Common myeloid progenitor, CD34-positive (primary cell): ENCODE data around the gene PIM2.

Experiments
- CTCF ChIA-PET: fragments of 350-600 bp; sonication (Branson Sonifier 250); formaldehyde crosslinking; loops from one replicate; lab custom pipeline; 2021; ENCODE audit warnings: antibody characterized with exemption; lab: Charles Lee
- POLR2A ChIA-PET: fragments of 350-600 bp; sonication (Branson Sonifier 250); formaldehyde crosslinking; loops from one replicate; lab custom pipeline; 2021; ENCODE audit warnings: antibody characterized with exemption; lab: Charles Lee
- DNase-seq, 3 donors: peaks; one replicate each; pipeline versions ENCODE4 v3.0.0 to v3.0.0-alpha.2; 2013
- H3K27ac ChIP-seq, 2 experiments: 1 replicate in 1 of 2; 2 replicates in 1 of 2; pipeline ENCODE4 v1.7.0; 2013; ENCODE audit warnings: inconsistent platforms in 2 of 2, low read length in 2 of 2, mild to moderate bottlenecking in 2 of 2, low read depth in 1 of 2, moderate library complexity in 1 of 2; ENCODE audit not compliant: severe bottlenecking in 2 of 2, insufficient read depth in 1 of 2, poor library complexity in 1 of 2
- H3K27me3 ChIP-seq, 5 experiments: replicated peaks in 2 of 5; 1 replicate in 3 of 5; 2 replicates in 2 of 5; pipeline versions ENCODE4 v1.6.1 to v1.7.0; 2013; ENCODE audit warnings: low read length in 4 of 5, mild to moderate bottlenecking in 2 of 5, moderate library complexity in 2 of 5, inconsistent platforms in 1 of 5; ENCODE audit not compliant: insufficient read depth in 5 of 5, control insufficient read depth in 4 of 5
- H3K36me3 ChIP-seq, 4 experiments: 1 replicate in 2 of 4; 2 replicates in 2 of 4; pipeline versions ENCODE4 v1.6.1 to v1.7.0; 2013; ENCODE audit warnings: low read length in 3 of 4, control low read depth in 1 of 4, mild to moderate bottlenecking in 1 of 4; ENCODE audit not compliant: control insufficient read depth in 4 of 4, insufficient read depth in 4 of 4
- H3K4me1 ChIP-seq, 4 experiments: 1 replicate in 3 of 4; 2 replicates in 1 of 4; pipeline versions ENCODE4 v1.6.1 to v1.7.1; 2013; ENCODE audit warnings: low read length in 3 of 4, mild to moderate bottlenecking in 3 of 4, control low read depth in 1 of 4, inconsistent platforms in 1 of 4, moderate library complexity in 1 of 4; ENCODE audit not compliant: control insufficient read depth in 4 of 4, insufficient read depth in 4 of 4; ENCODE audit errors: control extremely low read depth in 1 of 4
- H3K4me3 ChIP-seq, 7 experiments: 1 replicate in 4 of 7; 2 replicates in 3 of 7; pipeline versions ENCODE4 v1.5.1 to v1.7.0; 2013; ENCODE audit warnings: mild to moderate bottlenecking in 7 of 7, low read length in 6 of 7, moderate library complexity in 6 of 7, inconsistent platforms in 2 of 7, low read depth in 2 of 7, control low read depth in 1 of 7; ENCODE audit not compliant: insufficient read depth in 4 of 7, control insufficient read depth in 1 of 7; ENCODE audit errors: extremely low read depth in 1 of 7
- H3K9me3 ChIP-seq, 5 experiments: 1 replicate in 4 of 5; 2 replicates in 1 of 5; pipeline versions ENCODE4 v1.6.1 to v1.7.1; 2013; ENCODE audit warnings: low read length in 4 of 5, mild to moderate bottlenecking in 2 of 5, inconsistent platforms in 1 of 5, low read depth in 1 of 5, moderate library complexity in 1 of 5; ENCODE audit not compliant: control insufficient read depth in 4 of 5, insufficient read depth in 2 of 5; ENCODE audit errors: control extremely low read depth in 1 of 5
- WGBS: methylation state at CpG from one replicate; pipeline ENCODE4 v1.1.5; 2013; ENCODE audit not compliant: insufficient coverage; 5-methylcytosine and 5-hydroxymethylcytosine counted together

Gene PIM2

GRCh38 chrX:48897157-48897624 lies 21.6 kb downstream of the PIM2 start:
- ChIA-PET CTCF (interaction anchor here (0.6 to 1.7 kb wide), 4 partner anchors 11 to 49 kb away, joined by 3 to 5 read pairs (median 3); no protein-coding TSS in a partner anchor), POLR2A (interaction anchor here (0.6 to 2.5 kb wide), 8 partner anchors 9 to 269 kb away, joined by 3 to 12 read pairs (median 4); partner anchors contain the start of genes OTUD5 and SLC35A2)
- H3K9me3 ChIP-seq: peaks cover 0 to 4% (median 0%) of the 10 kb centered on the region in 5 experiments
- peaks cover 0 to 38% (median 19%) of the 10 kb centered on the region in 4 experiments for H3K36me3 ChIP-seq
- H3K4me3 ChIP-seq: peak overlapping the region; percentile 59 to 83 (median 77)
- H3K4me1 ChIP-seq: peaks cover 0 to 17% (median 12%) of the 10 kb centered on the region in 4 experiments
- H3K27me3 ChIP-seq: no peaks in the 10 kb centered on the region
- WGBS: 43% methylated on average over 36 of the region's 38 CpGs
- DNase-seq: peak; percentile 73 to 86 (median 84)
- peak overlapping the region; percentile 88 to 94 for H3K27ac ChIP-seq

- ChIA-PET CTCF (interaction anchor here (0.6 to 1.7 kb wide), 5 partner anchors 10 to 1353 kb away, joined by 3 to 5 read pairs (median 3); no protein-coding TSS in a partner anchor), POLR2A (interaction anchor here (0.6 to 2.5 kb wide), 2 partner anchors 15 to 268 kb away, joined by 4 to 12 read pairs; partner anchors contain the start of gene SLC35A2)
- peak overlapping the region in 6 of 7 experiments; percentile 59 to 83 (median 78) for H3K4me3 ChIP-seq
- H3K36me3 ChIP-seq: peaks cover 0 to 32% (median 16%) of the 10 kb centered on the region in 4 experiments
- H3K9me3 ChIP-seq: peaks cover 0 to 4% (median 0%) of the 10 kb centered on the region in 5 experiments
- H3K27me3 ChIP-seq: no peaks in the 10 kb centered on the region
- peak overlapping the region; percentile 88 to 94 for H3K27ac ChIP-seq
- DNase-seq: no peak
- H3K4me1 ChIP-seq: peaks cover 0 to 23% (median 15%) of the 10 kb centered on the region in 4 experiments
- 71% methylated on average over 6 of the region's 9 CpGs for whole genome bisulfite sequencing
Measured at GRCh38 chrX:48896611-48897011, 22.2 kb downstream of the PIM2 start.

- ChIA-PET CTCF (interaction anchor here (1.4 kb wide), 1 partner anchor 58 kb away, joined by 3 read pairs; no protein-coding TSS in a partner anchor), POLR2A (no interaction called here)
- Histone ChIP-seq H3K36me3 (peaks cover 0 to 24% (median 12%) of the 10 kb centered on the region in 4 experiments), H3K9me3 (peaks cover 0 to 4% (median 0%) of the 10 kb centered on the region in 5 experiments), H3K27ac (no peak overlapping the region), H3K27me3 (no peaks in the 10 kb centered on the region), H3K4me1 (peaks cover 0 to 24% (median 17%) of the 10 kb centered on the region in 4 experiments), H3K4me3 (no peak overlapping the region)
- DNase-seq: no peak
- 54% methylated on average over 2 of the region's 6 CpGs for WGBS
Measured at GRCh38 chrX:48894891-48895290, 23.9 kb downstream of the PIM2 start.

DNA sequence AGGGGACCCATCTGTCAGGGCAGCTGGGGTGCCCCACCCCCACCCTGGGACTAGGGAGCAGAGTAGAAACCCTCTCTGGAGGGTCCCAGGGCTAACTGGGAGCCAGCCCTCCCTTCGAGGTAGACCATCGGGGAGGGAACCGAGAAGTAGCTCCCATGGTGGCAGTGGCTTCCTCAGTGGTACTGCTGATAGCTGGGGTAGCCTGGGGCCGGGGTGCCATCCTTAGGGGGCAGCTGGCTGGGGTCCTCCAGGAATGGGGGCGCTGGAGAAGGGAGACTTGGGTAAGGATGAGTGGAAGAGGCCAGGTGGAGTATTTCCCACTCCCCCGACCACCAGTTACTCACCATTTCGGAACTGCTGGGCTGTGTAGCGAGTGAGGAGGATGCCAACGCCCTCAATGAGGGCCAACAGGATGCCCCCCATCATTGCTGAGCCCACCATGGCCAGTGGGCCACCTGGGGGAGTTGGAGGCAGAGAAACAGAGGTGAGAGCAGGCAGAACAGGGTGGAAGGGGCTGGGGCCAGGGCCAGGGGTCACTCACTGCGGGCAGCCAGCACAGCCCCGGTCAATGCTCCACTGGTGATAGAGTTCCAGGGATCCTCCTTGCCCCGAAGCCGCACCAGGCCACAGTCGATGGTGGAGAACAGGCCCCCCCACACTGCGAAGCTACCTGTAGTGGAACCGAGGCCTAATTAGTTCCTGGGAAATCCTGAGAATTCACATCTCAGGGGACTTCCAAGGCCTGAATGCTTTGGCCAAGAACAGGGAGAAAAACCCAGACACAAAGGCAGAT lies 25.1 kb downstream of the PIM2 start:
- POLR2A ChIA-PET: no interaction called here
- no peak for DNase-seq
- Histone ChIP-seq H3K36me3 (peaks cover 0 to 21% (median 12%) of the 10 kb centered on the region in 4 experiments), H3K27me3 (no peaks in the 10 kb centered on the region), H3K4me1 (peaks cover 0 to 19% (median 15%) of the 10 kb centered on the region in 4 experiments), H3K4me3 (no peak overlapping the region), H3K9me3 (peaks cover 0 to 4% (median 0%) of the 10 kb centered on the region in 5 experiments), H3K27ac (no peak overlapping the region)
- WGBS: 84% methylated on average over 14 of the region's 16 CpGs
- CTCF ChIA-PET: interaction anchor here (0.6 to 1.4 kb wide), 3 partner anchors 13 to 132 kb away, joined by 3 to 5 read pairs (median 3); partner anchors contain the start of gene GLOD5

DNA sequence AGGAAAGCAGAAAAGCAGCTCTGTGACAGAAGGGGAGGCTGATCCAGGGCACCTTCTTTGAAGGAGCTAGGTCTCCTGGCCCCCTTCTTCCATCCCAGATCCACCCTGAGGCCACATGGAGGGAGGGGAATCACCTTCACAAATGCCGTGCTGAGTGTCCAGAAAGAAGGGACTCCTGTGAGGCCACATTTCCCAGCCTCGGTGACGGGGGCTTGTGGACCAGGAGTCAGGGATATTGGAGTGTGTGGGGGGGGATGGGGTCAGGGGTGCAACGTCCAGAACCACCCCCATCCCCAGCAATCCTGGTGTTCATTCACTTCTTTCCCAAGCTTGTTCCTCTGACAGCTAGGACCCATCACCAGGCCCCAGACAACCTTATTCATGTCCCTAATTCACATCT lies 25.9 kb downstream of the PIM2 start:
- CTCF ChIA-PET: interaction anchor here (0.6 to 2.3 kb wide), 4 partner anchors 14 to 131 kb away, joined by 3 to 7 read pairs (median 4); partner anchors contain the start of gene GLOD5
- Histone ChIP-seq H3K4me3 (no peak overlapping the region), H3K27me3 (no peaks in the 10 kb centered on the region), H3K9me3 (peaks cover 0 to 4% (median 0%) of the 10 kb centered on the region in 5 experiments), H3K36me3 (peaks cover 0 to 21% (median 12%) of the 10 kb centered on the region in 4 experiments), H3K4me1 (peaks cover 0 to 15% (median 9%) of the 10 kb centered on the region in 4 experiments), H3K27ac (no peak overlapping the region)
- POLR2A ChIA-PET: interaction anchor here (0.6 kb wide), 1 partner anchor 23 kb away, joined by 4 read pairs; no protein-coding TSS in a partner anchor
- no CpG with 5 or more reads among the region's 4 CpGs for WGBS
- no peak for DNase-seq

DNA sequence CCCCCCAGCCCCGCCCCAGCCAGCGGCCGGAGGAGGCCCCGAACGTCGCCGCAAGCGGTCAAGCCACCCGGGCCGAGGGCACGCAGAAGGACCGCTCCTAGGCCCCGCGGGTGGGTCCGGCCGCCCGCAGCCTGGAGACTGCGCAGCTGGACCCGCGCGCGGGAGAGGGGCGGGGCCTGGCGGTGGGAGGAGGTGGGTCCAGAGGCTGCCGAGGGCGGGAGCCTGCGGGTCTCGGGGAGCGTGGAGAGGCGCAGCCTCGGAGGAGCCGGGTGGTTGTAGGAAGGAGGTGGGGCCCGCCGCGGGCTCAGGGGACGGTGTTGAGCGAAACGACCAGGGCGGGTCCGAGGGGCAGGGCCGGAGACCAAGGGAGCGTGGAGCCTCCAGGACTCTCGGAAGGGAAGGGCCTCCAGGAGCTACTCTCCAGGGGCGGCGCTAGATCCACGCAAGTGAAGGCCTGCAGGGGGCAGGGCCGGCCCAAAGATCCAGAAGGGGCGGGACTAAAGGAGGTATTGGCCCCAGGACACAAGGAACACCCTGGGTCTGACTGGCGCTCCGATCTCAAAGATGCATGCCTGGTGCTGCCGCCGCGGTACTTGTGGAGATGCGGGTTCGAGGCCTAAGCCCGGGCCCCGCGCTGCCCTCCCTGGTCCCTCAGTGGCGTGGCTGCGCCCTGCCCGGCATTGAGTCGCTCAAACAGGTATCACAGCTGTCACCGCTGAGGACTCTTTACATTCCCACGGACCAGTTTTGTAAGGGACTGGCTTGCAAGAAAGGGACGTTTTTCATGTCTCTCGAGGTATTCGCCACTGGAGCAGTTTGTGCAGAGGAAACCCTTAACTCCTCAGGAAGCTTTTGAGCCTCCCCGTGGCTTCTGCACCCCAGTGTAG lies 27.2 kb downstream of the PIM2 start:
- Histone ChIP-seq H3K9me3 (no peaks in the 10 kb centered on the region), H3K4me3 (peak overlapping the region; percentile 20 to 70 (median 54)), H3K4me1 (peaks cover 0 to 12% (median 8%) of the 10 kb centered on the region in 4 experiments), H3K36me3 (peaks cover 0 to 21% (median 12%) of the 10 kb centered on the region in 4 experiments), H3K27ac (no peak overlapping the region), H3K27me3 (no peaks in the 10 kb centered on the region)
- POLR2A ChIA-PET: interaction anchor here (1.4 kb wide), 1 partner anchor 46 kb away, joined by 3 read pairs; no protein-coding TSS in a partner anchor
- CTCF ChIA-PET: interaction anchor here (0.7 to 2.3 kb wide), 8 partner anchors 12 to 58 kb away, joined by 3 to 8 read pairs (median 4); partner anchors contain the start of gene SLC35A2
- 47% methylated on average over 61 of the region's 68 CpGs for WGBS
- DNase-seq: peak; percentile 80 to 90 (median 87)
